HEK293 (cell line): ENCODE results near the gene EVL.

Source experiments
- HOXA7 ChIP-seq: sonication (generic); formaldehyde crosslinking; IDR thresholded peaks from 2 replicates; pipeline ENCODE4 v1.8.1; 2022; ENCODE audit warnings: missing genetic modification reagents, borderline replicate concordance
- HOXC10 ChIP-seq: sonication (generic); formaldehyde crosslinking; IDR thresholded peaks from 2 replicates; pipeline ENCODE4 v1.8.1; 2023; ENCODE audit warnings: mild to moderate bottlenecking, missing genetic modification reagents
- ZNF121 ChIP-seq: fragments of 450-650 bp; formaldehyde crosslinking; IDR thresholded peaks from 2 replicates; pipeline ENCODE4 v1.5.1; 2016; ENCODE audit warnings: missing biosample characterization, missing genetic modification characterization
- ZNF239 ChIP-seq: fragments of 450-650 bp; formaldehyde crosslinking; IDR thresholded peaks from 2 replicates; pipeline ENCODE4 v1.5.1; 2016; ENCODE audit warnings: missing biosample characterization, missing genetic modification characterization
- ZNF433 ChIP-seq: fragments of 450-650 bp; formaldehyde crosslinking; IDR thresholded peaks from 2 replicates; pipeline ENCODE4 v1.5.1; 2016; ENCODE audit warnings: missing biosample characterization, missing genetic modification characterization, low read depth
- ZNF514 ChIP-seq: fragments of 450-650 bp; formaldehyde crosslinking; IDR thresholded peaks from 2 replicates; pipeline ENCODE4 v1.5.1; 2016; ENCODE audit warnings: missing biosample characterization, missing genetic modification characterization
- ZNF624 ChIP-seq: fragments of 450-650 bp; formaldehyde crosslinking; IDR thresholded peaks from 2 replicates; pipeline ENCODE4 v1.5.1; 2017; ENCODE audit warnings: missing biosample characterization, missing genetic modification characterization
- TF ChIP-seq, protein P1 (sequence below): fragments of 450-650 bp; formaldehyde crosslinking; IDR thresholded peaks from 2 replicates; pipeline ENCODE4 v1.5.1; 2016; ENCODE audit warnings: missing biosample characterization, missing genetic modification characterization
- TF ChIP-seq, protein P2 (sequence below): fragments of 450-650 bp; formaldehyde crosslinking; conservative IDR thresholded peaks from 2 replicates; pipeline ENCODE4 v1.5.1; 2016; ENCODE audit warnings: low read depth, missing biosample characterization, missing genetic modification characterization
- TF ChIP-seq, protein P3 (sequence below): sonication (generic); formaldehyde crosslinking; IDR thresholded peaks from 2 replicates; pipeline ENCODE4 v1.8.1; 2022; ENCODE audit warnings: mild to moderate bottlenecking, moderate library complexity, missing genetic modification reagents
- TF ChIP-seq, protein P4 (sequence below): fragments of 450-650 bp; formaldehyde crosslinking; IDR thresholded peaks from 2 replicates; pipeline ENCODE4 v1.5.1; 2016; ENCODE audit warnings: missing biosample characterization, missing genetic modification characterization

DNA sequence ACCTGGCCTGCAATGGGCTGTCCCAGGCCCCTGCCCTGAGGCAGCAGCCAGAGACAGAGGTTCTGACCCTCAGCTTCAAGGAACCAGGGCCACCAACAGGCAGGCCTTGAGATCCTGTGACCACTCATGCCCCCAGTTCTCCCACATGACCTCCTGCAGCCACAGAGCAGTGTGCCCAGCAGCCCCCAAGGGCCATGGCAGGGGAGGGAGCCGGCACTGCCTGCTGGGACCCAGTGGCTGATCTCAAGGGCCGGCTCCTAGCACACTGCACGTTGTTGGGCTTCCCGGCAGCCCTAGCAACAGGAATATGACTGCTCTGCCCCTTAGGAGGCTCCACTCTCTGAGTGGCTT, 79.4 kb downstream of the EVL start:
- no peak for TF ChIP-seq ZNF433 (tag by site-specific recombination)
- TF ChIP-seq, protein P1, sequence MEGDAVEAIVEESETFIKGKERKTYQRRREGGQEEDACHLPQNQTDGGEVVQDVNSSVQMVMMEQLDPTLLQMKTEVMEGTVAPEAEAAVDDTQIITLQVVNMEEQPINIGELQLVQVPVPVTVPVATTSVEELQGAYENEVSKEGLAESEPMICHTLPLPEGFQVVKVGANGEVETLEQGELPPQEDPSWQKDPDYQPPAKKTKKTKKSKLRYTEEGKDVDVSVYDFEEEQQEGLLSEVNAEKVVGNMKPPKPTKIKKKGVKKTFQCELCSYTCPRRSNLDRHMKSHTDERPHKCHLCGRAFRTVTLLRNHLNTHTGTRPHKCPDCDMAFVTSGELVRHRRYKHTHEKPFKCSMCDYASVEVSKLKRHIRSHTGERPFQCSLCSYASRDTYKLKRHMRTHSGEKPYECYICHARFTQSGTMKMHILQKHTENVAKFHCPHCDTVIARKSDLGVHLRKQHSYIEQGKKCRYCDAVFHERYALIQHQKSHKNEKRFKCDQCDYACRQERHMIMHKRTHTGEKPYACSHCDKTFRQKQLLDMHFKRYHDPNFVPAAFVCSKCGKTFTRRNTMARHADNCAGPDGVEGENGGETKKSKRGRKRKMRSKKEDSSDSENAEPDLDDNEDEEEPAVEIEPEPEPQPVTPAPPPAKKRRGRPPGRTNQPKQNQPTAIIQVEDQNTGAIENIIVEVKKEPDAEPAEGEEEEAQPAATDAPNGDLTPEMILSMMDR (tag by site-specific recombination): no peak
- no peak for TF ChIP-seq ZNF239
- TF ChIP-seq ZNF514: no peak
- TF ChIP-seq, protein P2, sequence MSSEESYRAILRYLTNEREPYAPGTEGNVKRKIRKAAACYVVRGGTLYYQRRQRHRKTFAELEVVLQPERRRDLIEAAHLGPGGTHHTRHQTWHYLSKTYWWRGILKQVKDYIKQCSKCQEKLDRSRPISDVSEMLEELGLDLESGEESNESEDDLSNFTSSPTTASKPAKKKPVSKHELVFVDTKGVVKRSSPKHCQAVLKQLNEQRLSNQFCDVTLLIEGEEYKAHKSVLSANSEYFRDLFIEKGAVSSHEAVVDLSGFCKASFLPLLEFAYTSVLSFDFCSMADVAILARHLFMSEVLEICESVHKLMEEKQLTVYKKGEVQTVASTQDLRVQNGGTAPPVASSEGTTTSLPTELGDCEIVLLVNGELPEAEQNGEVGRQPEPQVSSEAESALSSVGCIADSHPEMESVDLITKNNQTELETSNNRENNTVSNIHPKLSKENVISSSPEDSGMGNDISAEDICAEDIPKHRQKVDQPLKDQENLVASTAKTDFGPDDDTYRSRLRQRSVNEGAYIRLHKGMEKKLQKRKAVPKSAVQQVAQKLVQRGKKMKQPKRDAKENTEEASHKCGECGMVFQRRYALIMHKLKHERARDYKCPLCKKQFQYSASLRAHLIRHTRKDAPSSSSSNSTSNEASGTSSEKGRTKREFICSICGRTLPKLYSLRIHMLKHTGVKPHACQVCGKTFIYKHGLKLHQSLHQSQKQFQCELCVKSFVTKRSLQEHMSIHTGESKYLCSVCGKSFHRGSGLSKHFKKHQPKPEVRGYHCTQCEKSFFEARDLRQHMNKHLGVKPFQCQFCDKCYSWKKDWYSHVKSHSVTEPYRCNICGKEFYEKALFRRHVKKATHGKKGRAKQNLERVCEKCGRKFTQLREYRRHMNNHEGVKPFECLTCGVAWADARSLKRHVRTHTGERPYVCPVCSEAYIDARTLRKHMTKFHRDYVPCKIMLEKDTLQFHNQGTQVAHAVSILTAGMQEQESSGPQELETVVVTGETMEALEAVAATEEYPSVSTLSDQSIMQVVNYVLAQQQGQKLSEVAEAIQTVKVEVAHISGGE (tag by site-specific recombination): no peak
- TF ChIP-seq ZNF121 (tag by site-specific recombination): no peak
- TF ChIP-seq HOXC10 (CRISPR knock-in tag): no peak
- no peak for TF ChIP-seq HOXA7 (CRISPR knock-in tag)
- TF ChIP-seq, protein P3, sequence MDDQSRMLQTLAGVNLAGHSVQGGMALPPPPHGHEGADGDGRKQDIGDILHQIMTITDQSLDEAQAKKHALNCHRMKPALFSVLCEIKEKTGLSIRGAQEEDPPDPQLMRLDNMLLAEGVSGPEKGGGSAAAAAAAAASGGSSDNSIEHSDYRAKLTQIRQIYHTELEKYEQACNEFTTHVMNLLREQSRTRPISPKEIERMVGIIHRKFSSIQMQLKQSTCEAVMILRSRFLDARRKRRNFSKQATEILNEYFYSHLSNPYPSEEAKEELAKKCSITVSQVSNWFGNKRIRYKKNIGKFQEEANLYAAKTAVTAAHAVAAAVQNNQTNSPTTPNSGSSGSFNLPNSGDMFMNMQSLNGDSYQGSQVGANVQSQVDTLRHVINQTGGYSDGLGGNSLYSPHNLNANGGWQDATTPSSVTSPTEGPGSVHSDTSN: no peak
- no peak for TF ChIP-seq ZNF624 (tag by site-specific recombination)
- TF ChIP-seq, protein P4, sequence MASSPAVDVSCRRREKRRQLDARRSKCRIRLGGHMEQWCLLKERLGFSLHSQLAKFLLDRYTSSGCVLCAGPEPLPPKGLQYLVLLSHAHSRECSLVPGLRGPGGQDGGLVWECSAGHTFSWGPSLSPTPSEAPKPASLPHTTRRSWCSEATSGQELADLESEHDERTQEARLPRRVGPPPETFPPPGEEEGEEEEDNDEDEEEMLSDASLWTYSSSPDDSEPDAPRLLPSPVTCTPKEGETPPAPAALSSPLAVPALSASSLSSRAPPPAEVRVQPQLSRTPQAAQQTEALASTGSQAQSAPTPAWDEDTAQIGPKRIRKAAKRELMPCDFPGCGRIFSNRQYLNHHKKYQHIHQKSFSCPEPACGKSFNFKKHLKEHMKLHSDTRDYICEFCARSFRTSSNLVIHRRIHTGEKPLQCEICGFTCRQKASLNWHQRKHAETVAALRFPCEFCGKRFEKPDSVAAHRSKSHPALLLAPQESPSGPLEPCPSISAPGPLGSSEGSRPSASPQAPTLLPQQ: no peak
